GM19455 (cell line): Measurements from ENCODE around the gene GLRX.
A peak's percentile ranks its signal among the peaks of the same experiment; 100 is the strongest.

Source experiments
- ATAC-seq: cut with Tn5 transposase; IDR thresholded peaks from one replicate; pipeline ENCODE4 v1.9.1; 2021; ENCODE audit not compliant: unreplicated experiment

Gene GLRX

DNA sequence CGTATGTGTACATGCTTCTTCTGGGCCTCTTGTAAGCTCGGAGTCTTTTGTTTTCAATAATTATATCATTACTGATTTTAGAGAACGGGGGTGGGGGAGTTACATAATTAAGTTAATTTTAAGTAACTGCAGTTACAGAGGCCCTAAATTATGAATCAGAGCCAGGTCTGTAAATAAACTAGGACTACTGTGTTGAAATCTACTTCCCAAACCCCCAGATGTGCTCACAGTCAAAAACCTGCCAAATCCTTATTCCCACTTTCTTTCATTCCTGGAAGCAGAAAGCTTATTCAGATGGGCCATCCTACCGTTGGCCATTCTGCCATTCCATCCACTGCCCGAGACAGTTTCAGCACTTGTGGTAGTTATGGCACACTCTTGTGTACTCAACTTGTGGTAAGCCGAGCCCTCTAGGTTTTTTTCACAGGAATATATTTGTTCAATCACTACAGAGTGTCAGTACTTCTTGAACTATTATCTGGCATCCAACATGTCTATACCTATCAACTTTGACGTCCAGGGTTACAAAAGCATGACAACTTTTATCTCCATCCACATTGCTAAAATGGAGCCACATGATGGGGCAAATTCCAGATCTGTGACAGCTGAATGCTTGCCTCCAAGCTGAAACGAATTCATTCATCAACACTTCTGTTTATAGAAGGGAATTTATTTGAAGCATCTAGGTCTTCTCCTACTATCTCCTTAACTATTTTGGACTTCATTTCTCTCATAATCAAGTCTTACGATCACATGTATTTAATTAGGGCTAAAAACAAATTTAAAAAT lies 37.8 kb downstream of the GLRX start:
- no peak for ATAC-seq

DNA sequence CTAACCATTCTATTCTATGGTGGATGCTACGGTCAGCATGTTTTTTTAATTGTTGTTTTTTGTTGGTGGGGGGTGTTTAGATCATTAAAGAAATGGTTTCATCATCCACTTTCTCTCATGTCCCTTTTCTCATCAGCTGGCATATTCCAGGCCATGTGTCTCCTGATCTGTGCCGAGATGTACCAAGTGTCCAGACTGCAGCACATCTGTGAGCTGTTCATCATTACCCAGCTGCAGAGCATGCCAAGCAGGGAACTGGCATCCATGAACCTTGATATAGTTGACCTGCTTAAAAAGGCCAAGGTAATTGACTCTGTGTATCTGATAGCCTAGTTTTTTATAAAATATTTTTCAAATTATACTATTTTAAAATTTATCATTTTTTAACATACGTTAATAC lies 38.9 kb downstream of the GLRX start:
- ATAC-seq: no peak

DNA sequence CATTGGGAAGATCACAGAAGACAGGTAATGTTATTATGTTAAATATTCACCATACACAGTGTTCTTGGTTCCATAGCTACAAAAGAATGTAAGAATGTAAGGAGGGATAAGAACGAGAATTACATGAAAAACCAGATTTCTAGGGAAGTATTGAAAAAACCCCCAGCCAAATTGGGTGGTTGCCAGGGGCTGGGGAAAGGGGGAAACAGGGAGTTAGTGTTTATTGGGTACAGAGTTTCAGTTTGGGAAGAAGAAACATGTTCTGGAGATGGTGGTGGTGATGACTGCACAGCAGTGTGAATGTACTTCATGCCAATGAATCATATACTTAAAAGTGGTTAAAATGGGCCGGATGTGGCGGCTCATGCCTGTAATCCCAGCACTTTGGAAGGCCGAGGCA lies 40.3 kb downstream of the GLRX start:
- ATAC-seq: no peak

DNA sequence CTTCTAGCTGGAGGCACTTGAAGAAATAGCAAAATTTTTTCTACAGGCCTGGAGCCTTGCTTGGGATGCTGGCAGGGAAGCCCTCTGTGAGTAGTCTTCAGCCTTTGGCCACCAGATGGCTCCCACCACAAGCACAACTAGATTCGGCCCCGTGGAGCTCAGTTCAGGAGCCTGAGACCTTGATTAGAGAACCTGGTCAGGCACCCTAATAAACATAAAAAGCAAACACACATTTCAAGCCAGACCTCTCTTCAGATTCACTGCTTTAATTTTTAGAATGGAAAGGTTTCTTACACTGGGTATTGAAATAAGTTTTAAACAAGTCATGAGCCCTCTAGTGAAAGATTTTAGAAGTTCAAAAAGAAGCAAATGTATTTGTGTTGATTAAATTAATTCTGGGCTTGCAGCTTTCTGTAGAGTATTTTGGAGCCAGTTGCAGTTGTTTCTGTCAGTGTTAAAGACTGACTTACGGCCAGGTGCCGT lies 41.4 kb downstream of the GLRX start:
- peak; percentile 98 for ATAC-seq

DNA sequence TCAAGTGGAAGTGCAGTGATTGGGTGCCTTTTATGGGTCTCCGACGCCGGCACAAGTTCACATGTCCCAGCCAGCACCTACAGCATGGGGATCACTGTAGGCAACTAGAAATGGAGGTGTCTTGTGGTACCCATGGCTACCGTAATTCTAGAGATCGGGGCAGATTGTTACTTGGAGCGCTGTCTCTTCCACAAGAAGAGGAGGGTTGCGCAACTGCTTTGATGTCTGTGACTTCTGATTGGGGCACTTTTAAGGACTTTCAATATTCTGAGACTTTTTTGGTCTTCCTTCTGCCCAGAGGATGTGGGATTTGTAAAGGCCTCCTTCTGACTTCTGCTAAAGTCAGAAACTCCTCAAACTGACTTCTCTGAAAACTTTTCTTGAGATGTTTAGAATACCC lies 41.9 kb downstream of the GLRX start:
- no peak for ATAC-seq

DNA sequence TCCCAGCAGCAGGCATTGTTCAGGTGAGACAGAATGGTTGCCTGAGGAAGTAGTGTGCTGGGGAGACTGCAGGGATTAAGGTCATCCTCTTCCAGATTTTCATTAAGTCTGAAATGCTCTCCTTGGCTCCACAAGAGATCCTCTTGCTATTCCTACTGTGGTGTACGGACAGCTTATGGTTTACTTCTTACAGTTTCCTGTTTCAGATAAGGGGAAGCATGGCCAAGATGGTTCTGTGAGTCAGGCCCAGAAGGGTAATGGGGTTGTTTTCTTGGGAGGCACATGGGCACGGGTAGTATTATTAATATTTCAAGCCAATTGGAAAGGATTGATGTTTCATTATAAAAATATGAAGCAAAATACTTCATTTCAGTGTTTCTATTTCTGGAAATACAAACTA lies 42.9 kb downstream of the GLRX start:
- no peak for ATAC-seq

DNA sequence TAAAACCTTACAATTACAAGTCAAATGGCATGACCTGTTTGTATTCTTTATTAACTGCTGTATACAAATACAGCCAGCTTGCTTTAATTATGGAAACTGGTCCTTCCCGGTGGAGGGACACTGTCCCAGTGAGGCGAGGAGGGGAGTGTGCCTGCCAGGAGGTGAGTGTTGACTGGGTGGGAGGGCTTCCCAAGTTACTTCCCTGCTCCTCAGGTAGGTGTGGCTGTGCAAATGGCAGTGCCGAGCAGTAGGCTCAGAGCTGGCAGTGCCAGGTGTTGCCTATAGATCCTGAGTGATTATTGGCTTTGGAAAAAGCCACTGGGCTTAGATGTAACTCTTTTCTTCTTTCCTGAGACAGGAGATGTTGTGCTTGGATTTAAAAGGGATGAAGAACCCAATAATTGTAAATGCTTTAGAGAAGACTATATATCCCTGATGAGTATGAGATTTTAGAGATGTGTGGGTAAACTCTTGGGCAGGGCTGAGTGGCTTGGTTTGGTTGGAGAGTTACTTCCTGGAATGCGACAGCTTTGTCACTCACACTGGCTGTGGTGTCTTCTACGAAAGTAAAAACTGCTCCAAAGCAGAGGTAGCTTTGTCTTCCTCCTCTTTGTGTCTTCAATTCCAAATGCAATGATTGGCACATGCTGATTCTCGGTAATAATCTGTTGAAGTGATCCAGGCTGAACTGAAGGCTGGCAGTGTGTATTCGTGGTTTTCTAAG lies 43.7 kb downstream of the GLRX start:
- no peak for ATAC-seq

DNA sequence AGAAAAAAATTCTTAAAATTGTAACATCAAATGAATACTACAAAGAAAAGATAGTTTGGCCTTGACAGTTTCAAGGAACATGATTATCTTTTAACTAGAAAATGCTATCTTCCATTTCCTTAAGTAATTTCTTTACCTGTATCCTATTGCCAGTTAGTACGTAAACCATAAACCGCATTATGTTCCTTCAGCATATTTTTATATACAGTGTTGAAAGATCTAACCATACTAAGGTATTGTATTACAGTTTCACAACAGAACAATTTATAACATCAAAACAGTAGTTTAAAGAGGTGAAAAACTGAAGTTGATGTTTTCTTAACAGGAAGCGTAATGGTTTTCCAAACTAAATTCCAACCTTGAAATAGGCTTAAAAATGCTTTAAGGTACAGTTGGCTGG lies 45.1 kb downstream of the GLRX start:
- ATAC-seq: no peak

DNA sequence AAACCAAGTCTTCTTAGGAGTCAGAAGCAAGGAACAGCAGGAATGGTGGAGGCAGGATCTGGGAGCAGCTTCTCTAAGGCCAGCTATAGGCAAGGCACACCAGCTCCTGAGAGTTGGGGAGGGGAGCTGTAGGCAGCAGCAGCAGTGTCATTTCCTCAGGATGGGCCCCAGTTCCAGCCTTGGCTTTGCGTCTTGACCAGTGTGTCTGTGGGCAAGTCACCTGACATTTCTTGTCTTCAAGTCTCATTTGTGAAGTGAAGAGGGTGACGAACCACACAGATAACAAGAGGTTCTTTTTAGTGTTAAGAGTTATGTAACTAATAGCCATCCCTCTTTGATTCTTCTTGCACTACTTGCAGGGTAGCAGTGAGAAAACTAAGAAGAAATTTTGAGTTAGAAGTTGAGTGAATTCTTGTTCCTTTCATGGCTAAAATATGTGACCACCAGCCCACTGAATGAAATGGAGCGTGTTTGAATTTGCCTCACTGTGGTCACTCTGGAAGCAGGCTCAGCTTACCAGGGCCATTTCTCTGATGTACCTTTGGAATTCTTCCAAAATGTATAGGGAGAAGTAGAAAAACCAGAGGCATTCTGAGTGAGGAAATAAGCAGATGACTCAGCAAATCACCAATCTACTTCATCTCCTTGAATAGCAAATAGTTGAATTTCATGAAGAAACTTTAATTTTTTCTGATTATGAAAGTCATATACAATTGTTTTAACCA lies 49.0 kb downstream of the GLRX start:
- no peak for ATAC-seq

DNA sequence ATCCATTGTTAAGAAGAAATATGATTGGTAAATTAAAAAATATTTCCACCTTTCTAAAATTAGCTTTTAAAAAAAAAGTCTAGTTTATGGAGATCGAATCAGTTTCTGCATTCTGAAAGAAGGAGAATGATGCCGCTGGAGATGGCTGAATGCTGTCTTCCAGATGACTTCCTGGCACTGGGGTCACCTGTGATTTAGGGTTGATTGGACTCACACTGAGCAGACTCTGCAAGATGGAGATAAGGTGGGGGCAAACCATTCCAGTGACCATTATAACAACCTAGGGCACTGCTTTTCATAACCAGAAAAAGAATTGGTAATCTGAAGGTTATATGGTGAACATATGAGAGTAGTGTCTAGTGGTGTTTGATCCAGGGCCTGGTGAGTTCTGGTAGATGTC lies 50.6 kb downstream of the GLRX start:
- ATAC-seq: no peak

DNA sequence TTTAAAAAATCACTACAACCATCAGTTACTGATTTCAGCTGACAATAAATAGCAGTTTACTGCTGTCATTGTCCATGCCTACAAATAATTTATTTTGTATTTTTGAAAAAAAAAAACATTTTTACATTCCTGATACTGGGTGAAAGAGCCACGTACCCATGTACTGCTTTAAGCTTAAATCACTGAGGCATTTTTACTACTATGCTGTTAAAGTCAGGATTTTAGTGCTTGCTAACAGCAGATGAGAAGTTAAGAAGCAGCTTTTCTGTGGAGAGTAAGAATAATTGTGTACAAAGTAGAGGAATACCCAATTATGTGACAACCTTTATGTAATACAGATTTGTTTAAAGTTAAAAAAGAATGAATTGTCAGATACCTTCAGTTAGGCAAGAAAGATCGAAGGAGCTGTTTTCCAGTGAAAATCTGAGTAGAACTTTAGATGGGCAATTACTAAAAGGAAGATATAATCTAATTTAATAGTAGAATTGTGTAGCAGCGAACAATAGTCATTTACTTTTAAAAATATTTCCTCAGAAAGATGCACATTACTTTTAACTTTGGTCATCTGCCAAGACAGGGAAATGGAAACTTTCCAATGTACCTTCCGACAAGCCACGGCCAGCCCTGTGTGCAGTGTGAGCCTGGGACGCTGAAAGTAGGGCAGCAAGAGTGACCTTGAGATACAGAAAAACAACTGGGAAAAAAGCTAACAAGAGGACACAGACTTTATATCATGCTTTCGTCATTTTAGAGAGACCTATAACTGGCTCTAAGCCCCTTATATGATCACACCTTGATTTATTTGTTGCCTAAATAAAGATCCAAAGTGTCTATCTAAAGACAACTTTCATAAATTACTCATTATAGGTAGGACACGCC lies 51.5 kb downstream of the GLRX start:
- no peak for ATAC-seq

DNA sequence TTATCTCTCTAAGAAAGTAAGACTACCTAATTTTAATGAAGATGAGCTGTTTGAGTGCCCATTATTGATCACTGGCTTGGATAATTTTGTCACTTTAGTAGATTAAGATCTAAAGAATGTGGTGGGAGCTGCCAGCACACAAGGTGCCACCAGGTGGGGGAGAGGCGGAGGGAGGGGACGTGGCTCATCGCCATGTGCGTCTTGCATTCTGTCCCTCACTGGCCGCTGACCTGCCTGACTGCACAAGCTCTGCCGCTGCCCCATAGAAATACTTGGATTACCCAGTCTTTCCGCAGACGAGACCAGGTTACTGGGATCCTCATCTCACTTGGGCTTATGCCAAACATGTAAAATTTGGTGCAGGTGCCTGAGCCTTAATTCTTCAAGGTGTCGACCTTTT lies 53.8 kb downstream of the GLRX start:
- no peak for ATAC-seq

DNA sequence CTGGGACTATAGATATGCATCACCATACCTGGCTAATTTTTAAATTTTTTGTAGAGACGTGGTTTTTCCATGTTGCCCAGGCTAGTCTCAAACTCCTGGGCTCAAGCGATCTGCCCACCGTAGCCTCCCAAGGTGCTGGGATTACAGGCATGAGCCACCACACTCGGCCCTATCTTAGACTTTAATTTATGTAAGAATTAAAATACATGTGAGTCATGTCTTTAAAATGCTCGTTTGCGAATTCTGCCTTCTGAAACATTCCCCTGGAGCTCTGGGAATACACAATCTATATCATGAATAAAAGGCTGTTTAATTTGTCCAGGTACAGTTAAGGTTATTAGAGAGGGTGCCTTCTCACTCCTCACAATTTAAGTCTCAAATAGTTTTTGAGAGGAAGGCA lies 58.6 kb downstream of the GLRX start:
- no peak for ATAC-seq
